ENCODE results near the gene BCS1L. TPM values are rescaled to one million over a fixed set of nuclear protein-coding genes. Genes with fewer than 3 reads are reported as not detected.

BCS1L gene
- total and polyA plus RNA-seq, 2 of the 13 experiments (the other 11 are each of a cell fraction or from before 2014, with no cell fraction given) = 48.9 to 76.0 TPM

GRCh38 chr2:218671654-218672566, 12.4 kb downstream of the BCS1L start, which contains the start of the genes RNF25 and STK36 (continued):
- TF ChIP-seq GPBP1L1 (CRISPR knock-in tag; IDR thresholded peaks at IDR 0.05) (no peak), ZNF678 (CRISPR knock-in tag; IDR thresholded peaks at IDR 0.05) (no peak), ZMYM3 (CRISPR knock-in tag; IDR thresholded peaks at IDR 0.05) (0 out of 2 replicates have a peak, but pooled peaks have one; percentile 53), NFE2 (CRISPR knock-in tag; IDR thresholded peaks at IDR 0.05) (peak; percentile 38; the same call in 1 of the 2 replicates), ZBTB38 (CRISPR knock-in tag; IDR thresholded peaks at IDR 0.05) (no peak), YY1 (IDR thresholded peaks at IDR 0.05; ENCODE audit: insufficient read depth, insufficient replicate concordance, low read depth, low read length) (peak; percentile 95), RAD51 (IDR thresholded peaks at IDR 0.05; ENCODE audit: borderline replicate concordance) (no peak), MXD4 (CRISPR knock-in tag; IDR thresholded peaks at IDR 0.05) (peak; percentile 82), ZNF562 (CRISPR knock-in tag; IDR thresholded peaks at IDR 0.05; ENCODE audit: borderline replicate concordance) (no peak), FOXO4 (CRISPR knock-in tag; conservative IDR thresholded peaks at IDR 0.05) (no peak), REST (IDR thresholded peaks at IDR 0.05; ENCODE audit: borderline replicate concordance in 1 of 2, low read depth in 1 of 2, low read length in 2 of 2) (no peak), ZNF296 (CRISPR knock-in tag; conservative IDR thresholded peaks at IDR 0.05) (no peak), SRSF9 (IDR thresholded peaks at IDR 0.05; ENCODE audit: borderline replicate concordance, insufficient read depth, low read depth, low read length, poor library complexity, severe bottlenecking) (no peak), STAT5B (CRISPR knock-in tag; IDR thresholded peaks at IDR 0.05) (no peak; the same call in 1 of the 2 replicates), HMGXB3 (CRISPR knock-in tag; IDR thresholded peaks at IDR 0.05; ENCODE audit: borderline replicate concordance) (peak; percentile 71), ZFP36L1 (CRISPR knock-in tag; IDR thresholded peaks at IDR 0.05) (peak; percentile 60; the same call in 1 of the 2 replicates), ZFAT (CRISPR knock-in tag; conservative IDR thresholded peaks at IDR 0.05) (no peak)

Measured in HepG2 (cell line).